Keratinocyte (primary cell): ENCODE measurements around the gene IRAG1. TPM values are rescaled to one million over a fixed set of nuclear protein-coding genes. Genes with fewer than 3 reads are reported as not detected.

Source experiments
- DNase-seq: peaks from one replicate; pipeline ENCODE4 v3.0.0-alpha.2; 2011; ENCODE audit warnings: low read depth, missing footprints, low spot score
- FAIRE-seq: peaks from 2 replicates; lab custom pipeline; 2011; peaks lifted over from hg19 to GRCh38; lab: Jason Lieb, UNC
- H2AFZ ChIP-seq: 2 replicates; pipeline ENCODE4 v1.6.0; 2012; ENCODE audit warnings: low read length, control low read depth, inconsistent platforms; ENCODE audit not compliant: control insufficient read depth
- H3K27ac ChIP-seq: 2 replicates; pipeline ENCODE4 v1.5.1; 2011; ENCODE audit warnings: low read length; ENCODE audit not compliant: control insufficient read depth, insufficient read depth
- H3K27me3 ChIP-seq: 3 replicates; pipeline ENCODE4 v1.6.0; 2011; ENCODE audit warnings: low read length; ENCODE audit not compliant: control insufficient read depth, insufficient read depth; ENCODE audit errors: extremely low read depth
- H3K36me3 ChIP-seq, 2 experiments: 2 replicates in 1 of 2; 3 replicates in 1 of 2; pipeline ENCODE4 v1.5.1; 2011; ENCODE audit warnings: low read length in 2 of 2, mild to moderate bottlenecking in 1 of 2; ENCODE audit not compliant: control insufficient read depth in 2 of 2, insufficient read depth in 2 of 2; ENCODE audit errors: extremely low read depth in 1 of 2
- H3K4me1 ChIP-seq: 3 replicates; pipeline ENCODE4 v1.5.1; 2011; ENCODE audit warnings: low read length; ENCODE audit not compliant: control insufficient read depth, insufficient read depth; ENCODE audit errors: extremely low read depth
- H3K4me2 ChIP-seq: 3 replicates; pipeline ENCODE4 v1.6.0; 2011; ENCODE audit warnings: low read depth, low read length; ENCODE audit not compliant: control insufficient read depth, insufficient read depth; ENCODE audit errors: extremely low read depth
- H3K4me3 ChIP-seq, 3 experiments: fragments of 200-600 bp in 1 of 3; sonication (generic) in 1 of 3; 2 replicates in 2 of 3; 3 replicates in 1 of 3; pipeline ENCODE4 v1.5.1; 2011 to 2016; ENCODE audit warnings: low read length in 3 of 3, mild to moderate bottlenecking in 3 of 3, control low read depth in 2 of 3, inconsistent platforms in 1 of 3, low read depth in 1 of 3, mixed read lengths in 1 of 3, mixed run types in 1 of 3, moderate library complexity in 1 of 3; ENCODE audit not compliant: control insufficient read depth in 2 of 3, insufficient read depth in 2 of 3; ENCODE audit errors: extremely low read depth in 1 of 3
- H3K79me2 ChIP-seq: 2 replicates; pipeline ENCODE4 v1.6.0; 2012; ENCODE audit warnings: low read length; ENCODE audit not compliant: control insufficient read depth, insufficient read depth
- H3K9ac ChIP-seq: 3 replicates; pipeline ENCODE4 v1.6.0; 2011; ENCODE audit warnings: low read length; ENCODE audit not compliant: control insufficient read depth, insufficient read depth; ENCODE audit errors: extremely low read depth
- H3K9me1 ChIP-seq: 3 replicates; pipeline ENCODE4 v1.6.0; 2011; ENCODE audit warnings: low read length; ENCODE audit not compliant: control insufficient read depth, insufficient read depth; ENCODE audit errors: extremely low read depth
- H3K9me3 ChIP-seq: 2 replicates; pipeline ENCODE4 v1.5.1; 2012; ENCODE audit warnings: low read depth, low read length; ENCODE audit not compliant: control insufficient read depth
- H4K20me1 ChIP-seq: 3 replicates; pipeline ENCODE4 v1.6.0; 2011; ENCODE audit warnings: low read length; ENCODE audit not compliant: control insufficient read depth, insufficient read depth; ENCODE audit errors: extremely low read depth
- EZH2 ChIP-seq: IDR thresholded peaks from one replicate; pipeline ENCODE4 v1.6.1; 2012; ENCODE audit warnings: inconsistent platforms, mild to moderate bottlenecking, low read length, moderate library complexity
- dilution Hi-C: fragments of 300-500 bp; cut with MboI; formaldehyde crosslinking; loops from one replicate; pipeline ENCODE4 v1.7.0; 2020; ENCODE audit warnings: low sequenced_read_pairs; ENCODE audit not compliant: extremely low pct_ligation_motif_present
- polyA plus RNA-seq, 5 experiments: library from polyadenylated mRNA; depleted of rRNA in 3 of 5; stranded (reverse) in 3 of 5; stranded (forward) in 1 of 5; unstranded in 1 of 5; fragments of >200 nt; gene quantifications; 1 replicate in 1 of 5; 2 replicates in 3 of 5; 3 replicates in 1 of 5; pipeline versions ENCODE4 v1.2.1 to v1.2.3, GENCODE V29; 2011 to 2012; ENCODE audit warnings: missing spikeins in 2 of 5, low read depth in 1 of 5, low replicate concordance in 1 of 5
- TF ChIP-seq, protein P1 (sequence below), 3 experiments: IDR thresholded peaks in 1 of 3; conservative IDR thresholded peaks in 1 of 3; optimal IDR thresholded peaks in 1 of 3; 2 replicates in 2 of 3; 3 replicates in 1 of 3; pipeline versions ENCODE3 to v1.5.1; 2011; ENCODE audit warnings: low read length in 3 of 3, mild to moderate bottlenecking in 3 of 3, moderate library complexity in 2 of 3, control low read depth in 1 of 3, inconsistent platforms in 1 of 3; ENCODE audit not compliant: insufficient read depth in 2 of 3; ENCODE audit errors: extremely low read depth in 1 of 3

The IRAG1 gene
- polyA plus RNA-seq, 1 donor (not counting 4 experiments of a cell fraction or from before 2014, with no cell fraction given) = 0.51 TPM

DNA sequence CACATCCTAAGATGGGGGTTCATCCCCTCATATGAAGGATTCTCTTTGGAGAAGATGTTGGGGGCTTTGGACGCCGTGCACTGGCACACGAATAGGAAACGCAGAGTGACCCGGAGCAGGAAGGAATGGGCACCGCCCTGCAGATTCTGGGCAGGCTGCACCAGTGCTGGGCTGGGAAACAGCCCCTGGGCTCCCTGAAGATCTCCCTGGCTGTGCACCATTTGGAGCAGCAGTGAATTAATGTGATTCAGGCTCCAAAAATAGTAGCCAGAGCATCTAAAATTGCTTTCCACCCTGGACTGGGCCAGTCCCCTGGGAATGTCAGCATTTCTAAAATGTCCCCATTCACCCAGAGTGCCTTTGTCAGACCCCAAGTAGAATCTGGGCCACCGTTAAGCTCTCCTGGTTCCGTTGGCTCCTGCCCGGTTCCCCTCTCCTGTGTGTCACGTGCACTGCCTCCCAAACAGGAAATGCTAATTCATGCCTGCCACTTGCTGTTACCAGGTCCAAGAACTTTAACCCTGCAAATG lies 18.6 kb downstream of the IRAG1 start:
- dilution Hi-C loops = no loop called here
- H4K20me1 ChIP-seq = no peaks in the 10 kb centered on the region
- H2AFZ ChIP-seq = peak overlapping the region; percentile 77
- no peaks in the 10 kb centered on the region for H3K9me3 ChIP-seq
- no peak for DNase-seq
- no peak overlapping the region for H3K27ac ChIP-seq
- no peak overlapping the region for H3K9ac ChIP-seq
- peaks cover 9% of the 10 kb centered on the region for H3K4me1 ChIP-seq
- TF ChIP-seq EZH2 = no peak
- TF ChIP-seq, protein P1, sequence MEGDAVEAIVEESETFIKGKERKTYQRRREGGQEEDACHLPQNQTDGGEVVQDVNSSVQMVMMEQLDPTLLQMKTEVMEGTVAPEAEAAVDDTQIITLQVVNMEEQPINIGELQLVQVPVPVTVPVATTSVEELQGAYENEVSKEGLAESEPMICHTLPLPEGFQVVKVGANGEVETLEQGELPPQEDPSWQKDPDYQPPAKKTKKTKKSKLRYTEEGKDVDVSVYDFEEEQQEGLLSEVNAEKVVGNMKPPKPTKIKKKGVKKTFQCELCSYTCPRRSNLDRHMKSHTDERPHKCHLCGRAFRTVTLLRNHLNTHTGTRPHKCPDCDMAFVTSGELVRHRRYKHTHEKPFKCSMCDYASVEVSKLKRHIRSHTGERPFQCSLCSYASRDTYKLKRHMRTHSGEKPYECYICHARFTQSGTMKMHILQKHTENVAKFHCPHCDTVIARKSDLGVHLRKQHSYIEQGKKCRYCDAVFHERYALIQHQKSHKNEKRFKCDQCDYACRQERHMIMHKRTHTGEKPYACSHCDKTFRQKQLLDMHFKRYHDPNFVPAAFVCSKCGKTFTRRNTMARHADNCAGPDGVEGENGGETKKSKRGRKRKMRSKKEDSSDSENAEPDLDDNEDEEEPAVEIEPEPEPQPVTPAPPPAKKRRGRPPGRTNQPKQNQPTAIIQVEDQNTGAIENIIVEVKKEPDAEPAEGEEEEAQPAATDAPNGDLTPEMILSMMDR (optimal IDR thresholded peaks at IDR 0.05 in 1 of 3, IDR thresholded peaks at IDR 0.05 in 1 of 3, conservative IDR thresholded peaks at IDR 0.05 in 1 of 3; ENCODE audit: extremely low read depth in 1 of 3, insufficient read depth in 2 of 3, low read length in 3 of 3) = no peak
- peak overlapping the region in 1 of 3 experiments; percentile 42 for H3K4me3 ChIP-seq
- H3K79me2 ChIP-seq = no peaks in the 10 kb centered on the region
- no peak for FAIRE-seq
- peaks cover 33% of the 10 kb centered on the region for H3K27me3 ChIP-seq
- no peaks in the 10 kb centered on the region for H3K9me1 ChIP-seq
- peak overlapping the region; percentile 67 for H3K4me2 ChIP-seq
- no peaks in the 10 kb centered on the region for H3K36me3 ChIP-seq

GRCh38 chr11:10674440-10674855 lies 19.1 kb downstream of the IRAG1 start:
- Histone ChIP-seq H3K36me3 (no peaks in the 10 kb centered on the region), H3K4me3 (peak overlapping the region in 1 of 3 experiments; percentile 42), H3K27me3 (peaks cover 33% of the 10 kb centered on the region), H4K20me1 (no peaks in the 10 kb centered on the region), H3K4me1 (peaks cover 9% of the 10 kb centered on the region), H3K79me2 (no peaks in the 10 kb centered on the region), H3K9me1 (no peaks in the 10 kb centered on the region), H2AFZ (peak overlapping the region; percentile 77), H3K9ac (no peak overlapping the region), H3K9me3 (no peaks in the 10 kb centered on the region), H3K27ac (no peak overlapping the region), H3K4me2 (peak overlapping the region; percentile 67)
- DNase-seq (no peak), FAIRE-seq (no peak)
- TF ChIP-seq EZH2 = no peak
- TF ChIP-seq, protein P1 (optimal IDR thresholded peaks at IDR 0.05 in 1 of 3, IDR thresholded peaks at IDR 0.05 in 1 of 3, conservative IDR thresholded peaks at IDR 0.05 in 1 of 3; ENCODE audit: extremely low read depth in 1 of 3, insufficient read depth in 2 of 3, low read length in 3 of 3) = no peak
- dilution Hi-C loops = no loop called here
